ENCODE results near the gene METTL5. TPM values are rescaled to one million over a fixed set of nuclear protein-coding genes. Genes with fewer than 3 reads are reported as not detected.

Gene METTL5
- total RNA-seq, 1 donor from 2014 or later, result 69.8 TPM

DNA sequence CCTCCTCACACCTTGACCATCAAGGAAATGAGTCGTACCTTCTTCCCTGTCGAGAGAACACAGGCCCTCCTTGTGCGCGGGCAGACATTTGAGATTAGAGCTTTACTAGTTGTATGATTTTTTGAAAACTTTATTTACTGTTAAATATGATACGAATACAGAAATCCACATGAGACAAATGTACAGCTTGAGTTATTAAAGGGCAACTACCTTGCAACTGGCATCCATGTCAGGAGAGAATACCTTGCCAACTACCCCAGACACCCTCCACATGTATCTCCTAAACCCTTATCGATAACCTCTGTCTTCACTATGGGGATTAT, 62.8 kb downstream of the METTL5 start:
- ATAC-seq, result no peak
- DNase-seq (ENCODE audit: missing footprints), result no peak
- intact Hi-C loops (cut with DNase I), result no loop called here

Other genes starting within 250 kb of the METTL5 start
- 34.7 TPM for gene PPIG, start 240.6 kb downstream of the METTL5 start, total RNA-seq
- 0.11 TPM for gene CFAP210, start 130.5 kb downstream of the METTL5 start, total RNA-seq
- gene PHOSPHO2, start 130.4 kb downstream of the METTL5 start, total RNA-seq, result 3.6 TPM
- gene KLHL23, start 91.1 kb downstream of the METTL5 start, total RNA-seq, result 21.6 TPM
- gene SSB, start 26.0 kb downstream of the METTL5 start, total RNA-seq, result 52.7 TPM
- gene UBR3, start 2.5 kb upstream of the METTL5 start, total RNA-seq, result 109 TPM

Data from Right ventricle myocardium inferior (tissue), 1 donor.